ENCODE data around the gene CREB1. TPM values are rescaled to one million over a fixed set of nuclear protein-coding genes. Genes with fewer than 3 reads are reported as not detected.
"Not testable (repeated sequence)": the region's sequence is repeated elsewhere in the genome, so short reads cannot be mapped to it uniquely, and the experiment has no call there.

Gene CREB1
- total and polyA plus RNA-seq, 10 of the 15 experiments (the other 5 are each of a cell fraction or from before 2014, with no cell fraction given): 13.4 to 76.9 (median 39.5) TPM

GRCh38 chr2:207492461-207492860 lies 37.3 kb upstream of the CREB1 start:
- Histone ChIP-seq H3K27me3 (replicated peaks in 1 of 2; ENCODE audit: control insufficient read depth in 2 of 2, insufficient read depth in 2 of 2, low read length in 1 of 2) (no peaks in the 10 kb centered on the region), H2AFZ (ENCODE audit: control insufficient read depth, low read depth, low read length) (no peak overlapping the region), H4K20me1 (ENCODE audit: control insufficient read depth, insufficient read depth) (no peaks in the 10 kb centered on the region), H3K4me1 (ENCODE audit: control insufficient read depth, insufficient read depth, low read length) (no peaks in the 10 kb centered on the region), H3K4me3 (no peak overlapping the region), H3K27ac (ENCODE audit: control insufficient read depth, insufficient read depth) (no peak overlapping the region), H3K9me3 (replicated peaks; ENCODE audit: control insufficient read depth, insufficient read depth, low read length) (no peaks in the 10 kb centered on the region), H3K79me2 (ENCODE audit: control insufficient read depth, insufficient read depth, low read length) (no peaks in the 10 kb centered on the region), H3K9ac (ENCODE audit: control insufficient read depth, insufficient read depth, low read length) (no peak overlapping the region), H3K36me3 (ENCODE audit: control insufficient read depth in 2 of 2, insufficient read depth in 2 of 2, low read length in 1 of 2) (no peaks in the 10 kb centered on the region), H3K4me2 (ENCODE audit: control insufficient read depth, insufficient read depth) (no peak overlapping the region)
- ChIA-PET CTCF (no interaction called here), SMC1A (ENCODE audit: uncharacterized antibody, unreplicated experiment) (interaction anchor here (0.8 to 1.6 kb wide), 2 partner anchors 11 to 26 kb away, joined by 3 to 6 read pairs; no protein-coding TSS in a partner anchor), RAD21 (ENCODE audit: unreplicated experiment) (interaction anchor here (1.4 kb wide), 1 partner anchor 11 kb away, joined by 5 read pairs; no protein-coding TSS in a partner anchor), POLR2A (no interaction called here)
- intact Hi-C loops (cut with micrococcal nuclease; ENCODE audit: unreplicated experiment) (no loop called here), in situ Hi-C loops (cut with MboI) (no loop called here)
- ATAC-seq (peak; percentile 28; the same call in 1 of the 3 replicates), DNase-seq (ENCODE audit: low read depth, low spot score) (no peak), FAIRE-seq (no peak)
- TF ChIP-seq ZZZ3 (IDR thresholded peaks at IDR 0.05; ENCODE audit: control insufficient read depth, insufficient read length, low read depth): no peak
- peak; percentile 41; the same call in 1 of the 3 replicates for TF ChIP-seq POU2F2 (IDR thresholded peaks at IDR 0.05; ENCODE audit: borderline replicate concordance, low read depth, low read length)
- BruUV-seq (replicated peaks): no TSS peak
- WGBS (ENCODE audit: insufficient coverage, insufficient replicate concordance, low lambda C conversion rate, missing lambda C conversion rate): 0% methylated on average over 1 of the region's 1 CpG

- no peak overlapping the region for H3K4me3 ChIP-seq
- WGBS (ENCODE audit: insufficient coverage, insufficient replicate concordance, low lambda C conversion rate, missing lambda C conversion rate): 92% methylated on average over 1 of the region's 1 CpG
- intact Hi-C loops (cut with micrococcal nuclease; ENCODE audit: unreplicated experiment): no loop called here
- H3K36me3 ChIP-seq (ENCODE audit: control insufficient read depth in 2 of 2, insufficient read depth in 2 of 2, low read length in 1 of 2): no peaks in the 10 kb centered on the region
- TF ChIP-seq JUND (IDR thresholded peaks at IDR 0.05; ENCODE audit: low read depth, low read length) (no peak), NFYB (IDR thresholded peaks at IDR 0.05; ENCODE audit: insufficient read depth, low read depth, low read length) (no peak), RCOR1 (conservative IDR thresholded peaks at IDR 0.05; ENCODE audit: low read depth, low read length) (no peak), CHD1 (IDR thresholded peaks at IDR 0.05; ENCODE audit: low read depth, low read length) (no peak)
- no peak overlapping the region for H2AFZ ChIP-seq (ENCODE audit: control insufficient read depth, low read depth, low read length)
- H3K9me3 ChIP-seq (replicated peaks; ENCODE audit: control insufficient read depth, insufficient read depth, low read length): no peaks in the 10 kb centered on the region
- no peaks in the 10 kb centered on the region for H4K20me1 ChIP-seq (ENCODE audit: control insufficient read depth, insufficient read depth)
- ChIA-PET CTCF (interaction anchor here (1.7 kb wide), 1 partner anchor 9 kb away, joined by 5 read pairs; no protein-coding TSS in a partner anchor), POLR2A (no interaction called here), RAD21 (ENCODE audit: unreplicated experiment) (no interaction called here), SMC1A (ENCODE audit: uncharacterized antibody, unreplicated experiment) (interaction anchor here (1.0 kb wide), 1 partner anchor 704 kb away, joined by 3 read pairs; no protein-coding TSS in a partner anchor)
- no peaks in the 10 kb centered on the region for H3K27me3 ChIP-seq (replicated peaks in 1 of 2; ENCODE audit: control insufficient read depth in 2 of 2, insufficient read depth in 2 of 2, low read length in 1 of 2)
- in situ Hi-C loops (cut with MboI): no loop called here
- H3K4me1 ChIP-seq (ENCODE audit: control insufficient read depth, insufficient read depth, low read length): no peaks in the 10 kb centered on the region
- no TSS peak for BruUV-seq (replicated peaks)
- H3K4me2 ChIP-seq (ENCODE audit: control insufficient read depth, insufficient read depth): no peak overlapping the region
- H3K79me2 ChIP-seq (ENCODE audit: control insufficient read depth, insufficient read depth, low read length): no peaks in the 10 kb centered on the region
- H3K9ac ChIP-seq (ENCODE audit: control insufficient read depth, insufficient read depth, low read length): no peak overlapping the region
- no peak for FAIRE-seq
- ATAC-seq: no peak
- DNase-seq (ENCODE audit: low read depth, low spot score): no peak
- H3K27ac ChIP-seq (ENCODE audit: control insufficient read depth, insufficient read depth): no peak overlapping the region
These were observed 35.6 kb upstream of the CREB1 start for GRCh38 chr2:207494137-207494536.

GRCh38 chr2:207496936-207497335 lies 32.8 kb upstream of the CREB1 start:
- H3K79me2 ChIP-seq (ENCODE audit: control insufficient read depth, insufficient read depth, low read length); H3K4me2 ChIP-seq (ENCODE audit: control insufficient read depth, insufficient read depth); H3K36me3 ChIP-seq (ENCODE audit: control insufficient read depth in 2 of 2, insufficient read depth in 2 of 2, low read length in 1 of 2); BruUV-seq (replicated peaks); H3K4me3 ChIP-seq; H3K27ac ChIP-seq (ENCODE audit: control insufficient read depth, insufficient read depth); RAD21 ChIA-PET (ENCODE audit: unreplicated experiment); ATAC-seq; H4K20me1 ChIP-seq (ENCODE audit: control insufficient read depth, insufficient read depth); H2AFZ ChIP-seq (ENCODE audit: control insufficient read depth, low read depth, low read length); H3K27me3 ChIP-seq (replicated peaks in 1 of 2; ENCODE audit: control insufficient read depth in 2 of 2, insufficient read depth in 2 of 2, low read length in 1 of 2); H3K9ac ChIP-seq (ENCODE audit: control insufficient read depth, insufficient read depth, low read length); FAIRE-seq; DNase-seq (ENCODE audit: low read depth, low spot score); H3K9me3 ChIP-seq (replicated peaks; ENCODE audit: control insufficient read depth, insufficient read depth, low read length); in situ Hi-C loops (cut with MboI); H3K4me1 ChIP-seq (ENCODE audit: control insufficient read depth, insufficient read depth, low read length): not testable (repeated sequence)
- ChIA-PET SMC1A (ENCODE audit: uncharacterized antibody, unreplicated experiment) (interaction anchor here (1.1 to 1.3 kb wide), 5 partner anchors 8 to 349 kb away, joined by 3 to 5 read pairs (median 3); no protein-coding TSS in a partner anchor), CTCF (interaction anchor here (0.6 to 1.2 kb wide), 2 partner anchors 13 to 29 kb away, joined by 3 read pairs; no protein-coding TSS in a partner anchor), POLR2A (interaction anchor here (0.7 kb wide), 1 partner anchor 283 kb away, joined by 4 read pairs; no protein-coding TSS in a partner anchor)
- 91% methylated on average over 11 of the region's 12 CpGs for WGBS (ENCODE audit: insufficient coverage, insufficient replicate concordance, low lambda C conversion rate, missing lambda C conversion rate)
- intact Hi-C loops (cut with micrococcal nuclease; ENCODE audit: unreplicated experiment): loop anchor here (1.0 kb wide), 1 partner anchor 13 kb away; no protein-coding TSS in a partner anchor
